C4-2B (cell line): ENCODE measurements around the gene MYO1G.

Experiments
- H3K27ac ChIP-seq: fragments of 450-650 bp; 2 replicates; pipeline ENCODE4 v1.5.1; 2017
- CTCF ChIP-seq: fragments of 450-650 bp; conservative IDR thresholded peaks from 2 replicates; pipeline ENCODE4 v1.5.1; 2017; ENCODE audit warnings: mild to moderate bottlenecking
- ZFX ChIP-seq: fragments of 450-650 bp; IDR thresholded peaks from 2 replicates; pipeline ENCODE4 v1.6.1; 2017

The MYO1G gene

GRCh38 chr7:44918029-44918428, 60.8 kb downstream of the MYO1G start:
- TF ChIP-seq ZFX (no peak), CTCF (no peak)

GRCh38 chr7:44917465-44917864, 61.4 kb downstream of the MYO1G start:
- H3K27ac ChIP-seq = no peak overlapping the region
- no peak for TF ChIP-seq ZFX
- no peak for TF ChIP-seq CTCF

More at GRCh38 chr7:44918029-44918428, 60.8 kb downstream of the MYO1G start:
- no peak overlapping the region for H3K27ac ChIP-seq

GRCh38 chr7:44914992-44915607, 63.7 kb downstream of the MYO1G start:
- TF ChIP-seq ZFX = no peak
- TF ChIP-seq CTCF = no peak
- H3K27ac ChIP-seq = no peak overlapping the region

DNA sequence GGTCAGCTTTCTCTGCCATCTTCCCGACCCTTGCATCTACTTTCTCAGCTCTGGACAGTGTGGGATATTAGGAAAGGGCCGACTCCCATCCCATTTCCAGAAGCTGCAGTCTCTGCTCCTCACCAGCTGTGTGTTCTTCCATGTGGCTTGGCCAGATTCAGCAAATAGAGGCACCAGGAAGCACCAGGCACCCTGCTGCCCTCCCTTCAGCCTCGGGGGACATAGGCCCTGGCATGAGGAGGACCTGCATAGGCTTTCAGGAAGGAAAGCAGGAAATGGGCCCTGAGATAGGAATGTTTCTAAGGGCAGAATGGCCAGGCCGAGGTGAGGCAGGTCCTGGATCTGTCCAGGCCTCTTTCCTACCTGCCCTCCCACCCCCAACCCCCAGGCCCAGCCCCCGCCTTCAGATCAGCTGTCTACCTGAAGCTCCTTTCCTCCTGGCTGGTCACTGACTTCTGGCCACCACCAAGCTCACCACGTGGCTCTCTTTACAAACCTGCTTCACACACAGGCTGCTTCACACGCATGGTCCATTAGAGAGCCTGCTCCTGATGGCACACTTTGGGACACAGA, 66.0 kb downstream of the MYO1G start:
- H3K27ac ChIP-seq = no peak overlapping the region
- TF ChIP-seq ZFX (no peak), CTCF (no peak)
